ENCODE data around the gene WDR90. TPM values are rescaled to one million over a fixed set of nuclear protein-coding genes. Genes with fewer than 3 reads are reported as not detected.

WDR90 gene
- total RNA-seq, 1 experiment from 2014 or later: 68.2 TPM

GRCh38 chr16:707062-707538 lies 57.9 kb downstream of the WDR90 start:
- Histone ChIP-seq H3K9me3 (ENCODE audit: control insufficient read depth, low read depth, low read length) (no peaks in the 10 kb centered on the region), H3K18ac (ENCODE audit: insufficient read length, low read depth, low read length) (no peak overlapping the region), H3K4me2 (ENCODE audit: insufficient read depth, insufficient read length, low read length) (peak overlapping the region; percentile 49), H3K27ac (ENCODE audit: insufficient read length, low read depth, low read length) (no peak overlapping the region), H3K79me1 (ENCODE audit: insufficient read depth, low read depth, low read length, poor library complexity, severe bottlenecking) (no peaks in the 10 kb centered on the region), H2BK5ac (ENCODE audit: insufficient read length, low read length) (no peak overlapping the region), H3T11ph (ENCODE audit: low read length) (no peak overlapping the region), H2BK20ac (ENCODE audit: low read depth, low read length, poor library complexity, severe bottlenecking) (no peak overlapping the region), H3K14ac (ENCODE audit: insufficient read depth, low read length) (no peak overlapping the region), H4K20me1 (ENCODE audit: control insufficient read depth, insufficient read depth, insufficient read length) (no peaks in the 10 kb centered on the region), H3K56ac (ENCODE audit: insufficient read length, low read depth, low read length) (no peak overlapping the region), H2BK120ac (ENCODE audit: low read depth, low read length, poor library complexity, severe bottlenecking) (no peak overlapping the region), H3K23me2 (ENCODE audit: insufficient read length, low read depth, low read length, poor library complexity, severe bottlenecking) (peaks cover 4% of the 10 kb centered on the region), H4K91ac (ENCODE audit: insufficient read length, low read depth, low read length) (no peak overlapping the region), H3K9ac (ENCODE audit: extremely low read depth, insufficient read length, low read length) (no peak overlapping the region), H4K5ac (ENCODE audit: insufficient read length, low read depth, low read length) (no peak overlapping the region), H2BK15ac (ENCODE audit: low read depth, low read length) (no peak overlapping the region), H3K79me2 (ENCODE audit: insufficient read depth, low read length) (no peaks in the 10 kb centered on the region), H2AFZ (ENCODE audit: low read length) (no peak overlapping the region), H3K4ac (ENCODE audit: low read depth, low read length) (no peak overlapping the region), H2AK5ac (ENCODE audit: insufficient read length, low read length) (no peak overlapping the region), H4K8ac (replicated peaks; ENCODE audit: insufficient read length, low read depth, low read length) (no peak overlapping the region), H3K23ac (ENCODE audit: insufficient read length, low read depth, low read length) (no peak overlapping the region), H3K4me1 (ENCODE audit: insufficient read depth, low read length) (no peaks in the 10 kb centered on the region), H2BK12ac (ENCODE audit: insufficient read length, low read depth, low read length) (no peak overlapping the region), H3K27me3 (ENCODE audit: insufficient read depth, low read length) (peaks cover 39% of the 10 kb centered on the region; the same call in 1 of the 2 replicates)
- peaks cover 83% of the 10 kb centered on the region for H3K27me3 Mint-ChIP-seq (ENCODE audit: low read depth)
- peaks cover 0 to 2% of the 10 kb centered on the region in 2 experiments; a peak in 2 of 5 replicates for H3K9me3 Mint-ChIP-seq
- H3K27ac Mint-ChIP-seq: no peak overlapping the region
- DNase-seq: no peak
- peaks cover 0 to 3% (median 0%) of the 10 kb centered on the region in 3 experiments; a peak in 2 of 7 replicates for H3K36me3 Mint-ChIP-seq (ENCODE audit: insufficient read depth in 1 of 3, low read depth in 3 of 3)
- H3K4me3 Mint-ChIP-seq: peak overlapping the region in 1 of 2 experiments; percentile 79; a peak in 3 of 5 replicates
- TF ChIP-seq CTCF (conservative IDR thresholded peaks at IDR 0.05): no peak
- no CpG with 5 or more reads among the region's 14 CpGs for WGBS (ENCODE audit: extremely low coverage, insufficient read length, low lambda C conversion rate)
- peaks cover 0 to 7% of the 10 kb centered on the region in 2 experiments; a peak in 1 of 4 replicates for H3K4me1 Mint-ChIP-seq
